Measurements from ENCODE around the gene DNAJC7. TPM values are rescaled to one million over a fixed set of nuclear protein-coding genes. Genes with fewer than 3 reads are reported as not detected.

Gene DNAJC7
- total RNA-seq, 4 donors from 2014 or later, result 70.1 to 79.6 (median 76.4) TPM

GRCh38 chr17:42002792-42003301 lies 14.4 kb downstream of the DNAJC7 start:
- TF ChIP-seq, protein P1, sequence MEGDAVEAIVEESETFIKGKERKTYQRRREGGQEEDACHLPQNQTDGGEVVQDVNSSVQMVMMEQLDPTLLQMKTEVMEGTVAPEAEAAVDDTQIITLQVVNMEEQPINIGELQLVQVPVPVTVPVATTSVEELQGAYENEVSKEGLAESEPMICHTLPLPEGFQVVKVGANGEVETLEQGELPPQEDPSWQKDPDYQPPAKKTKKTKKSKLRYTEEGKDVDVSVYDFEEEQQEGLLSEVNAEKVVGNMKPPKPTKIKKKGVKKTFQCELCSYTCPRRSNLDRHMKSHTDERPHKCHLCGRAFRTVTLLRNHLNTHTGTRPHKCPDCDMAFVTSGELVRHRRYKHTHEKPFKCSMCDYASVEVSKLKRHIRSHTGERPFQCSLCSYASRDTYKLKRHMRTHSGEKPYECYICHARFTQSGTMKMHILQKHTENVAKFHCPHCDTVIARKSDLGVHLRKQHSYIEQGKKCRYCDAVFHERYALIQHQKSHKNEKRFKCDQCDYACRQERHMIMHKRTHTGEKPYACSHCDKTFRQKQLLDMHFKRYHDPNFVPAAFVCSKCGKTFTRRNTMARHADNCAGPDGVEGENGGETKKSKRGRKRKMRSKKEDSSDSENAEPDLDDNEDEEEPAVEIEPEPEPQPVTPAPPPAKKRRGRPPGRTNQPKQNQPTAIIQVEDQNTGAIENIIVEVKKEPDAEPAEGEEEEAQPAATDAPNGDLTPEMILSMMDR (IDR thresholded peaks at IDR 0.05; ENCODE audit: low read depth), result no peak

DNA sequence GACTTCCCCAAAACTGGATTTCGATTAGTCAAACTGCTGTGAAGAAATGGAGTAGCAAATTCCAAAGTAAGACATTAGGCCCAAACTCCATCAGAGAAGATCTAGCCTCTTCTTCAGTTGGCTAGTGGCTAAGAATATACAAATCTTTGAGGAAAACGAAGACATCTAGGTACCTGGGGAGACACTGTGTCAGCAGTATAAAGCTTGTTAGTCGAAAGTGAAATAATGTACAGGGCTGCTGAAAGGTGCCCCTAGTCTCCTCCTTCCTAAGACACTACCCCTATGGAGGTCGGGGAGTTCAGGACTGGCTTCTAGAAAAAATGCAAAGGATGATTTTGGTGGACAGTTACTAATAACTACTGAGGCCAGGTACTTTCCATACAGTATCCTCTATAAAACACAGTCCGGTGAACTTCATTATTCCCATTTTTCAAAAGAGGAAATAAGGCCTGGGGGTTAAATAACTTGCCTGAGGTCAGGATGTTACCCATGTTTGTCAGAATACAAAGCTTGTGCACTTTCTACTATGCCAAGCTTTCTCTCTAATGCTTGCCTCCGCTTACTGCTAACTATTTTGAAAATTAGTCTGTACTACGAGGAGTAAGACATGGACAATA lies 15.0 kb downstream of the DNAJC7 start:
- TF ChIP-seq, protein P1 (IDR thresholded peaks at IDR 0.05; ENCODE audit: low read depth), result no peak

- TF ChIP-seq, protein P1 (IDR thresholded peaks at IDR 0.05; ENCODE audit: low read depth), result no peak
These were observed 15.5 kb downstream of the DNAJC7 start for GRCh38 chr17:42001729-42002128.

- TF ChIP-seq, protein P1 (IDR thresholded peaks at IDR 0.05; ENCODE audit: low read depth), result no peak
These were observed 16.7 kb downstream of the DNAJC7 start for GRCh38 chr17:42000413-42001133.

DNA sequence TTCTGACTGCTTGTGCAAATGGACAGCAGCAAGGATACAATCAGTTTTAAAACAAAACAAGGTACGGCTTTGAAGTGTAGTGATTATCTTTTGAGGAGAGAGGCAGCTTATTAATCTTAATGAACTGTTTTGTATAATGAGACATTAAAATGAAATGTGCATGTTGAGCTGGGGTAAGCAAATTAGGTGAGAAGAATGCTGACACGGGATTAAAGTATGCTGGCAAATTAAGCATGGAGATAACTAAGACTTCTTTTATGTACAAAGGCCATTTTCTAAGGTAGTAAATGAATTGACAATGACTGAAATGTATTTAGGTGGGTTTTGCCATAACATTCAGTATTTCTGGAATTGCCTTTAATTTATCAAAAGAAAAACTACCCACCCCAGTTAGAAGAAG lies 18.7 kb downstream of the DNAJC7 start:
- TF ChIP-seq, protein P1 (IDR thresholded peaks at IDR 0.05; ENCODE audit: low read depth), result no peak

GRCh38 chr17:41996855-41997164 lies 20.4 kb downstream of the DNAJC7 start:
- TF ChIP-seq, protein P1 (IDR thresholded peaks at IDR 0.05; ENCODE audit: low read depth), result no peak

GRCh38 chr17:41992576-41992975 lies 24.7 kb downstream of the DNAJC7 start:
- TF ChIP-seq, protein P1 (IDR thresholded peaks at IDR 0.05; ENCODE audit: low read depth), result no peak

Measured in subcutaneous adipose tissue (tissue), 4 donors.